Measurements from ENCODE around the gene ASB10. TPM values are rescaled to one million over a fixed set of nuclear protein-coding genes. Genes with fewer than 3 reads are reported as not detected.

ASB10 gene
- total RNA-seq, 1 donor from 2014 or later: not detected

DNA sequence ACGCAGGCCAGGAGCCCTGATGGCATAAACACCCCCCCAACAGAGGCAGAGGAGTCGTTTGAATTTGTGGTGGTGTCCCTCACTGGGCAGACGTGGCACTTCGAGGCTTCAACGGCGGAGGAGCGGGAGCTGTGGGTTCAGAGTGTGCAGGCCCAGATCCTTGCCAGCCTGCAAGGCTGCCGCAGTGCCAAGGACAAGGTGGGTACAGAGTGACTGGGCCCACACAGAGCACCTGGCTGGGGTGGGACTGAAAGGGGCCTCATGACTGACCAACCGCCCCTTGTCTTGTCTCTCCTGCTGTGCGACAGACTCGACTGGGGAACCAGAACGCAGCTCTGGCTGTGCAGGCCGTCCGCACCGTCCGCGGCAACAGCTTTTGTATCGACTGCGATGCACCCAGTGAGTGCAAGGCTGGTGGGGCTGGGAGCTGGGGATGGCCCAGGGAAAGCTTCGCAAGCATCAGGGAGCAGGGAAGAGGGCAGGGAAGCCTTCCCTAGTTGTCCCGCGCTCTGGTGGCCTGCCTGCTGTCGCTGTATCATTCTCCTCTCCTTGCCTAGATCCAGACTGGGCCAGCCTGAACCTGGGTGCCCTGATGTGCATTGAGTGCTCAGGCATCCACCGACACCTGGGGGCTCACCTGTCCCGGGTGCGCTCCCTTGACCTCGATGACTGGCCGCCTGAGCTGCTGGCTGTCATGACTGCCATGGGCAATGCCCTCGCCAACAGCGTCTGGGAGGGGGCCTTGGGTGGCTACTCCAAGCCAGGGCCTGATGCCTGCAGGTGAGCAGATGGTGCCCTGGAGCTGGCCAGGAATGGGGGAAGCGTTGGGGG is 45.0 kb downstream of the ASB10 start:
- TF ChIP-seq, protein P1, sequence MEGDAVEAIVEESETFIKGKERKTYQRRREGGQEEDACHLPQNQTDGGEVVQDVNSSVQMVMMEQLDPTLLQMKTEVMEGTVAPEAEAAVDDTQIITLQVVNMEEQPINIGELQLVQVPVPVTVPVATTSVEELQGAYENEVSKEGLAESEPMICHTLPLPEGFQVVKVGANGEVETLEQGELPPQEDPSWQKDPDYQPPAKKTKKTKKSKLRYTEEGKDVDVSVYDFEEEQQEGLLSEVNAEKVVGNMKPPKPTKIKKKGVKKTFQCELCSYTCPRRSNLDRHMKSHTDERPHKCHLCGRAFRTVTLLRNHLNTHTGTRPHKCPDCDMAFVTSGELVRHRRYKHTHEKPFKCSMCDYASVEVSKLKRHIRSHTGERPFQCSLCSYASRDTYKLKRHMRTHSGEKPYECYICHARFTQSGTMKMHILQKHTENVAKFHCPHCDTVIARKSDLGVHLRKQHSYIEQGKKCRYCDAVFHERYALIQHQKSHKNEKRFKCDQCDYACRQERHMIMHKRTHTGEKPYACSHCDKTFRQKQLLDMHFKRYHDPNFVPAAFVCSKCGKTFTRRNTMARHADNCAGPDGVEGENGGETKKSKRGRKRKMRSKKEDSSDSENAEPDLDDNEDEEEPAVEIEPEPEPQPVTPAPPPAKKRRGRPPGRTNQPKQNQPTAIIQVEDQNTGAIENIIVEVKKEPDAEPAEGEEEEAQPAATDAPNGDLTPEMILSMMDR (IDR thresholded peaks at IDR 0.05): no peak
- Mint-ChIP-seq H3K27ac (ENCODE audit: unreplicated experiment) (no peak overlapping the region), H3K4me1 (ENCODE audit: low read depth) (no peaks in the 10 kb centered on the region), H3K27me3 (ENCODE audit: low read depth) (no peaks in the 10 kb centered on the region), H3K9me3 (ENCODE audit: low read depth) (no peaks in the 10 kb centered on the region), H3K36me3 (ENCODE audit: low read depth) (peaks cover 34% of the 10 kb centered on the region), H3K4me3 (ENCODE audit: unreplicated experiment) (no peak overlapping the region)
- peak; percentile 93 for DNase-seq (ENCODE audit: low spot score)

DNA sequence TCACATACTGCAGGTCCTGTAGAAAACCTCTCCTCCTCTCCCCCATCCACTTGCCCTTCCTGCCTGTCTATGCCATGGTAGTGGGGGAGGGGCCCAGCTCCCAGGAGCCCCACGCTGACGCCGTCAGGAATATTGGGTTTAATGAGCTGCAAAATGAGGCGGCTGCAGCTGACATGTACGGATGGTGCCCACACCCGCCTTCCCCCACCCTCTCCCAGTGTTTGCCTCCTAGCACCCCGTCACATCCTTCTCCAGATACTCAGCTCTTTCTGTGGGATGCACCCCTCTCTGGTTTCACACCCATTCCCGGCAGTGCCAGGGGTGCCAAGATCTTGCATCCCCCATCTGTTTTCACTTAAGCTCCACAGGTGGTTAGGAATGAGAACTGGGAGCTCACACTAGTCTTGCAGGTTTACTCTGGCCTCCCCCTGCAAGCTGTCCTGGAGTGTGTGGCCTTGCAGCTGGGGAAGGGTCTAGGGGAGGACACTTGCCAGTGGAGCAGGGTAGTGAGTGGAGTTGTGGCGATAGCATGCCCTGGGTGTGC is 45.7 kb downstream of the ASB10 start:
- TF ChIP-seq, protein P1 (IDR thresholded peaks at IDR 0.05): no peak
- Mint-ChIP-seq H3K27ac (ENCODE audit: unreplicated experiment) (no peak overlapping the region), H3K9me3 (ENCODE audit: low read depth) (no peaks in the 10 kb centered on the region), H3K36me3 (ENCODE audit: low read depth) (peaks cover 37% of the 10 kb centered on the region), H3K4me1 (ENCODE audit: low read depth) (no peaks in the 10 kb centered on the region), H3K27me3 (ENCODE audit: low read depth) (no peaks in the 10 kb centered on the region), H3K4me3 (ENCODE audit: unreplicated experiment) (no peak overlapping the region)
- DNase-seq (ENCODE audit: low spot score): no peak

DNA sequence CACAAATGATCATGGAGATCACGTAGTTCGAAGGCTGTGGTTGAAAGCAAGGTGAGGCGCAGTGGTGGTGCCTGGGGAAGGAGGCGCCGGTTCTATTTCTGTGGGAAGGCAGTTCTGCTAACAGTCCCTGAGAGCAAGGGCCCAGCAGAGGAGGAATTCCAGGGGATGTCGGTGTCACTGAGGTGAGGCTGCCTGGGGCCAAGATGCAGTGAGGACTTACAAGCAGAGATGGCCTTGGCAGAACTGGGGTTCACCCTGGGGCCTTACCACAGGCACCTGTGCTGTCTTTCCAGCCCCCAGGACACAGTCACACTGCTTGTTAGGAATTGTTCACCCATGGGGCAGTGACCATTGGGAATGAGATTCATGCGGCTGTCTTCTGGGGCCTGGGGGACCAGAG is 46.2 kb downstream of the ASB10 start:
- H3K4me3 Mint-ChIP-seq (ENCODE audit: unreplicated experiment): no peak overlapping the region

DNA sequence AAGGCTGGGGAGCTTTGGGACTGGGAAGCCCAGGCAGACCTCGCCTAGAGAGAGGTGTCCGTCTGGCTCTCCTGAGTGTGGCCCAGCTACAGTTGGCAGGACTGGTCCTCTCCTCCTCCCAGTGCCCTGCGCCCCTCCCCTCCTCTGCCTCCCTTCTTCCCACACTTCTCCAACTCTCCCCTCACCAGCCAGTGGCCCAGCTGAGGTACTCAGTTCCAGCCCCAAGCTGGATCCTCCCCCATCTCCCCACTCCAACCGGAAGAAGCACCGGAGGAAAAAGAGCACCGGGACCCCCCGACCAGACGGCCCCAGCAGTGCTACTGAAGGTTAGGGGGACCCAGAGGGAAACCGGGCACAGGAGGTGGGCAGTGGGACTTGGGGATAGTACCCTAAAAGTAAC is 47.3 kb downstream of the ASB10 start:
- peak; percentile 67 for DNase-seq (ENCODE audit: low spot score)
- peaks cover 43% of the 10 kb centered on the region for H3K36me3 Mint-ChIP-seq (ENCODE audit: low read depth)
- H3K9me3 Mint-ChIP-seq (ENCODE audit: low read depth): no peaks in the 10 kb centered on the region
- no peaks in the 10 kb centered on the region for H3K4me1 Mint-ChIP-seq (ENCODE audit: low read depth)
- TF ChIP-seq, protein P1 (IDR thresholded peaks at IDR 0.05): no peak
- H3K27me3 Mint-ChIP-seq (ENCODE audit: low read depth): no peaks in the 10 kb centered on the region
- H3K4me3 Mint-ChIP-seq (ENCODE audit: unreplicated experiment): no peak overlapping the region
- H3K27ac Mint-ChIP-seq (ENCODE audit: unreplicated experiment): no peak overlapping the region

More for the DNA sequence above, 46.2 kb downstream of the ASB10 start:
- Mint-ChIP-seq H3K27ac (ENCODE audit: unreplicated experiment) (no peak overlapping the region), H3K9me3 (ENCODE audit: low read depth) (no peaks in the 10 kb centered on the region), H3K4me1 (ENCODE audit: low read depth) (no peaks in the 10 kb centered on the region), H3K36me3 (ENCODE audit: low read depth) (peaks cover 39% of the 10 kb centered on the region), H3K27me3 (ENCODE audit: low read depth) (no peaks in the 10 kb centered on the region)
- TF ChIP-seq, protein P1 (IDR thresholded peaks at IDR 0.05): no peak
- DNase-seq (ENCODE audit: low spot score): no peak

DNA sequence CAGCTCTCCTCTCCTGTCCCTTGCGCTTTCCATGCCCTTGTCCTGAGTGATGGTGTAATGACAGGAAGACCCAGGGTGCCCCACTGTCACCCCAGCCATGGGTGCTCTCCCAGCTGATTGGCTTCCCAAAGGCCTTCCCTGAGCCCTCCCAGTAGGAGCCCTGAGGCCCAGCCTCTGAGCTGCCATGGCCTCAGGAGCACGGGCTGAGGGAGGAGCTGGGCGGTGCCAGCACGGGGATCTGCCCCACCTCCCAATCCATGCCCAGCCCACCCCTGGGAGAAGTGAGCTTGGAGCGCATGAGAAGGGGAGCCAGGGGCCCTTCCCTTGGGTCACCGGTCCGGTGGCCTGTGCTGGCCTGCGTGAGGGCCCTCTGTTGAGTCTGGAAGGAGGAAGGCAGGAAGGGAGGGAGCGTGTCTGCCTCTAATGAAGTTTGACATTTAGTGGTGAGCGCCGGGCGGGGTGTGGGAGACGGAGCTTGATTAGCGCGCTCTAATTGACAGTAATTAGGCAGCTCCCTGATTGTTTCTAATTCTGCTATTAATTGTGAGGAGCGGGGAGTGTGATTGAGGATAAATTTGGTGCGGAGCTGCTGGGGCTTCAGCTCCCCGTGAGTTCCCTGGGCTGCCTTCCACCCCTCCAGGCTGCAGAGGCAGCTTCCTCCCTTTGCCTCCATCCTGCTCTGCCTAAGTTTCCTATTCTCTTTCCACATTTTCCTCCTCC is 47.8 kb downstream of the ASB10 start:
- Mint-ChIP-seq H3K36me3 (ENCODE audit: low read depth) (peaks cover 42% of the 10 kb centered on the region), H3K27me3 (ENCODE audit: low read depth) (no peaks in the 10 kb centered on the region), H3K4me1 (ENCODE audit: low read depth) (no peaks in the 10 kb centered on the region), H3K27ac (ENCODE audit: unreplicated experiment) (no peak overlapping the region), H3K4me3 (ENCODE audit: unreplicated experiment) (no peak overlapping the region), H3K9me3 (ENCODE audit: low read depth) (no peaks in the 10 kb centered on the region)
- TF ChIP-seq, protein P1 (IDR thresholded peaks at IDR 0.05): no peak
- DNase-seq (ENCODE audit: low spot score): peak; percentile 79

Data from chondrocyte (in vitro differentiated cells).